GM12878 (cell line): Measurements from ENCODE around the gene DMRTB1.

Experiments used
- BRCA1 ChIP-seq: IDR thresholded peaks from 2 replicates; pipeline ENCODE4 v1.6.1; 2011; ENCODE audit warnings: low read depth, low read length, improper control_type of control experiment
- CREB1 ChIP-seq: IDR thresholded peaks from 2 replicates; pipeline ENCODE4 v1.6.1; 2012; ENCODE audit warnings: low read depth, mild to moderate bottlenecking, inconsistent platforms
- EGR1 ChIP-seq, 2 experiments: IDR thresholded peaks; 1 replicate in 1 of 2; 2 replicates in 1 of 2; pipeline ENCODE4 v1.6.1; 2011 to 2012; ENCODE audit warnings: low read depth in 2 of 2, low read length in 2 of 2, borderline replicate concordance in 1 of 2, mild to moderate bottlenecking in 1 of 2, moderate library complexity in 1 of 2
- FOXK2 ChIP-seq: fragments of 450-650 bp; IDR thresholded peaks from 2 replicates; pipeline ENCODE4 v1.6.1; 2017; ENCODE audit warnings: mild to moderate bottlenecking, moderate library complexity
- JUND ChIP-seq: IDR thresholded peaks from 2 replicates; pipeline ENCODE4 v1.6.1; 2012; ENCODE audit warnings: low read depth, mild to moderate bottlenecking, low read length, improper control_type of control experiment, moderate library complexity
- NFXL1 ChIP-seq: fragments of 450-650 bp; IDR thresholded peaks from 2 replicates; pipeline ENCODE4 v1.6.1; 2017; ENCODE audit warnings: antibody characterized with exemption, mild to moderate bottlenecking, borderline replicate concordance
- ZNF274 ChIP-seq: IDR thresholded peaks from one replicate; pipeline ENCODE4 v1.8.0; 2011; ENCODE audit not compliant: insufficient read length, insufficient read depth
- TF ChIP-seq, protein P1 (sequence below), 3 experiments: IDR thresholded peaks in 2 of 3; conservative IDR thresholded peaks in 1 of 3; 2 replicates each; pipeline ENCODE4 v1.5.1; 2011; ENCODE audit warnings: low read depth in 3 of 3, low read length in 3 of 3, mild to moderate bottlenecking in 3 of 3, control low read depth in 2 of 3, moderate library complexity in 2 of 3, inconsistent platforms in 1 of 3, mixed read lengths in 1 of 3; ENCODE audit not compliant: control insufficient read depth in 2 of 3, insufficient read depth in 1 of 3; ENCODE audit errors: extremely low read depth in 1 of 3

DNA sequence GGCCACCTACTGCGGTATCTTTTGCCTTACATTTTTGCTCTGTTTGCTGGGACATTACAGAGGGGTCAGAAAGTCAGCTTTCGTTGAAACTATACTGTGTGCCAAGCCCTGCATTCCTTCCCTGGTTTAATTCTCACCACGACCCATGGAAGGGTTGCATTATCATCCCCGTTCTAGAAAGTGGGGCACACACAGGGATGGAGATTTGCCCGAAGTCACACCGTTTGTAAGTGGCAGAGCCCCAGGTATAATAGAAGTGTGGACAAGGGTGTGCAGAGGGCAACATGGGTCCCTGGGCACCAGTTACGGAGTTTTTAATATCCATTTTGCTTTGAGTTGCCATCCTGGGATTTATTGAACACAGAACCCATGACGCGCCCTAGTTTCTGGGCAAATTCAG is 11.8 kb downstream of the DMRTB1 start:
- TF ChIP-seq BRCA1: no peak
- TF ChIP-seq, protein P1, sequence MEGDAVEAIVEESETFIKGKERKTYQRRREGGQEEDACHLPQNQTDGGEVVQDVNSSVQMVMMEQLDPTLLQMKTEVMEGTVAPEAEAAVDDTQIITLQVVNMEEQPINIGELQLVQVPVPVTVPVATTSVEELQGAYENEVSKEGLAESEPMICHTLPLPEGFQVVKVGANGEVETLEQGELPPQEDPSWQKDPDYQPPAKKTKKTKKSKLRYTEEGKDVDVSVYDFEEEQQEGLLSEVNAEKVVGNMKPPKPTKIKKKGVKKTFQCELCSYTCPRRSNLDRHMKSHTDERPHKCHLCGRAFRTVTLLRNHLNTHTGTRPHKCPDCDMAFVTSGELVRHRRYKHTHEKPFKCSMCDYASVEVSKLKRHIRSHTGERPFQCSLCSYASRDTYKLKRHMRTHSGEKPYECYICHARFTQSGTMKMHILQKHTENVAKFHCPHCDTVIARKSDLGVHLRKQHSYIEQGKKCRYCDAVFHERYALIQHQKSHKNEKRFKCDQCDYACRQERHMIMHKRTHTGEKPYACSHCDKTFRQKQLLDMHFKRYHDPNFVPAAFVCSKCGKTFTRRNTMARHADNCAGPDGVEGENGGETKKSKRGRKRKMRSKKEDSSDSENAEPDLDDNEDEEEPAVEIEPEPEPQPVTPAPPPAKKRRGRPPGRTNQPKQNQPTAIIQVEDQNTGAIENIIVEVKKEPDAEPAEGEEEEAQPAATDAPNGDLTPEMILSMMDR (IDR thresholded peaks at IDR 0.05 in 2 of 3, conservative IDR thresholded peaks at IDR 0.05 in 1 of 3; ENCODE audit: control insufficient read depth in 2 of 3, extremely low read depth in 1 of 3, insufficient read depth in 1 of 3, low read depth in 3 of 3, low read length in 3 of 3): no peak
- no peak for TF ChIP-seq EGR1 (IDR thresholded peaks at IDR 0.05; ENCODE audit: borderline replicate concordance in 1 of 2, low read depth in 2 of 2, low read length in 2 of 2)
- no peak for TF ChIP-seq CREB1
- TF ChIP-seq NFXL1: no peak
- TF ChIP-seq ZNF274: no peak
- no peak for TF ChIP-seq JUND
- no peak for TF ChIP-seq FOXK2
